HepG2 (cell line): Measurements from ENCODE around the gene DENND10. TPM values are rescaled to one million over a fixed set of nuclear protein-coding genes. Genes with fewer than 3 reads are reported as not detected.

Experiments
- EEA1 ChIP-seq: sonication (generic); formaldehyde crosslinking; IDR thresholded peaks from 2 replicates; pipeline ENCODE4 v1.5.1; 2020; ENCODE audit warnings: mild to moderate bottlenecking, missing genetic modification reagents, borderline replicate concordance
- GTF3A ChIP-seq: sonication (generic); formaldehyde crosslinking; conservative IDR thresholded peaks from 2 replicates; pipeline ENCODE4 v1.4.0; 2020; ENCODE audit warnings: mild to moderate bottlenecking, missing genetic modification reagents
- MBD4 ChIP-seq: IDR thresholded peaks from 2 replicates; pipeline ENCODE4 v1.6.1; 2012; ENCODE audit warnings: low read length, inconsistent platforms, borderline replicate concordance
- MEF2D ChIP-seq: sonication (generic); formaldehyde crosslinking; IDR thresholded peaks from 2 replicates; pipeline ENCODE4 v1.5.1; 2020; ENCODE audit warnings: mild to moderate bottlenecking, missing genetic modification reagents
- NFIB ChIP-seq: sonication (generic); formaldehyde crosslinking; IDR thresholded peaks from 2 replicates; pipeline ENCODE4 v1.9.0; 2021; ENCODE audit warnings: missing genetic modification reagents, mild to moderate bottlenecking, borderline replicate concordance
- SALL2 ChIP-seq: sonication (generic); formaldehyde crosslinking; IDR thresholded peaks from 2 replicates; pipeline ENCODE4 v1.8.1; 2023; ENCODE audit warnings: mild to moderate bottlenecking, missing genetic modification reagents, inconsistent platforms
- TOE1 ChIP-seq: sonication (generic); formaldehyde crosslinking; IDR thresholded peaks from 2 replicates; pipeline ENCODE4 v1.4.0; 2020; ENCODE audit warnings: mild to moderate bottlenecking, missing genetic modification reagents
- ZNF20 ChIP-seq: sonication (generic); formaldehyde crosslinking; IDR thresholded peaks from 2 replicates; pipeline ENCODE4 v1.4.0; 2020; ENCODE audit warnings: mild to moderate bottlenecking, moderate library complexity, missing genetic modification reagents
- ZNF30 ChIP-seq: sonication (generic); formaldehyde crosslinking; IDR thresholded peaks from 2 replicates; pipeline ENCODE4 v1.5.0; 2020; ENCODE audit warnings: mild to moderate bottlenecking, missing genetic modification reagents
- ZNF563 ChIP-seq: sonication (generic); formaldehyde crosslinking; IDR thresholded peaks from 2 replicates; pipeline ENCODE4 v1.8.0; 2022; ENCODE audit warnings: mild to moderate bottlenecking, moderate library complexity, missing genetic modification reagents
- ZNF879 ChIP-seq: sonication (generic); formaldehyde crosslinking; IDR thresholded peaks from 2 replicates; pipeline ENCODE4 v1.8.1; 2023; ENCODE audit warnings: missing genetic modification reagents
- ZSCAN30 ChIP-seq: sonication (generic); formaldehyde crosslinking; IDR thresholded peaks from 2 replicates; pipeline ENCODE4 v1.5.0; 2020; ENCODE audit warnings: mild to moderate bottlenecking, missing genetic modification reagents
- polyA plus RNA-seq, 8 experiments: library from polyadenylated mRNA; depleted of rRNA in 3 of 8; stranded (reverse) in 7 of 8; unstranded in 1 of 8; fragments of >200 nt; fragmentation: Illumina TruSeq in 4 of 8; extraction: Trizol in 4 of 8; gene quantifications; 2 replicates each; pipeline versions ENCODE4 v1.2.1 to v1.2.3, GENCODE V29; 2011 to 2016; ENCODE audit warnings: low read depth in 4 of 8, missing spikeins in 1 of 8, mixed read lengths in 1 of 8; ENCODE audit not compliant: insufficient read depth in 1 of 8
- total RNA-seq, 5 experiments: library from RNA; depleted of rRNA; stranded (reverse); fragments of >200 nt; fragmentation: Illumina TruSeq; extraction: Trizol; gene quantifications; 2 replicates each; pipeline ENCODE4 v1.2.3, GENCODE V29; 2016; ENCODE audit warnings: low read depth in 1 of 5
- TF ChIP-seq, protein P1 (sequence below): sonication (generic); formaldehyde crosslinking; IDR thresholded peaks from 2 replicates; pipeline ENCODE4 v1.4.0; 2020; ENCODE audit warnings: missing genetic modification reagents
- TF ChIP-seq, protein P2 (sequence below): sonication (generic); formaldehyde crosslinking; IDR thresholded peaks from 2 replicates; pipeline ENCODE4 v1.9.0; 2021; ENCODE audit warnings: missing genetic modification reagents, borderline replicate concordance
- TF ChIP-seq, protein P3 (sequence below): sonication (generic); formaldehyde crosslinking; IDR thresholded peaks from 2 replicates; pipeline ENCODE4 v1.4.0; 2020; ENCODE audit warnings: missing genetic modification reagents
- TF ChIP-seq, protein P4 (sequence below): sonication (generic); formaldehyde crosslinking; IDR thresholded peaks from 2 replicates; pipeline ENCODE4 v1.5.1; 2020; ENCODE audit warnings: mild to moderate bottlenecking, missing genetic modification reagents, moderate library complexity
- TF ChIP-seq, protein P5 (sequence below): sonication (generic); formaldehyde crosslinking; IDR thresholded peaks from 2 replicates; pipeline ENCODE4 v1.5.1; 2020; ENCODE audit warnings: missing genetic modification reagents, mild to moderate bottlenecking, borderline replicate concordance

The DENND10 gene
- total and polyA plus RNA-seq, 2 of the 13 experiments (the other 11 are each of a cell fraction or from before 2014, with no cell fraction given): 43.7 to 78.8 TPM

DNA sequence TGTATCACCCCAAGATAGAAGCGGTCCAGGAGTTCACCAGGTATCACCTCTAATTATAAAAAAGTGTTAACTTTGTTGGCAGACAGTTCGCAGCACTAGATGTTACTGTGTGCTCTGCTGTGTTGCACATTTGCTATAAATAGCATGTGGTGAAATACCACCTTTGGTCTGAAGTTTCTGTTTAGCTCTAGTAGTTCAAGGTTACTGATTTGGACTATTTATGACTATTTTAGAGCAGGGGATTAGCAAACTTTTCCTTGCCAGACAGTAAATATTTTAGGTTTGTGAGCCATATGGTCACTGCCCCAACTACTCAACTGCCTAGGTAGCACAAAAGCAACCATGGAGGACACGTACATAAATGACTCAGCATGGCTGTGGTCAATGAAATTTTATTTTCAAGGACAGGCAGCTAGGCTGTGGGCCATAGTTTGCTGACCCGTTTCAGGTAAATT lies 16.5 kb downstream of the DENND10 start (continued):
- no peak for TF ChIP-seq GTF3A
- TF ChIP-seq MBD4: no peak
- TF ChIP-seq ZNF879 (CRISPR knock-in tag): no peak
- TF ChIP-seq, protein P1, sequence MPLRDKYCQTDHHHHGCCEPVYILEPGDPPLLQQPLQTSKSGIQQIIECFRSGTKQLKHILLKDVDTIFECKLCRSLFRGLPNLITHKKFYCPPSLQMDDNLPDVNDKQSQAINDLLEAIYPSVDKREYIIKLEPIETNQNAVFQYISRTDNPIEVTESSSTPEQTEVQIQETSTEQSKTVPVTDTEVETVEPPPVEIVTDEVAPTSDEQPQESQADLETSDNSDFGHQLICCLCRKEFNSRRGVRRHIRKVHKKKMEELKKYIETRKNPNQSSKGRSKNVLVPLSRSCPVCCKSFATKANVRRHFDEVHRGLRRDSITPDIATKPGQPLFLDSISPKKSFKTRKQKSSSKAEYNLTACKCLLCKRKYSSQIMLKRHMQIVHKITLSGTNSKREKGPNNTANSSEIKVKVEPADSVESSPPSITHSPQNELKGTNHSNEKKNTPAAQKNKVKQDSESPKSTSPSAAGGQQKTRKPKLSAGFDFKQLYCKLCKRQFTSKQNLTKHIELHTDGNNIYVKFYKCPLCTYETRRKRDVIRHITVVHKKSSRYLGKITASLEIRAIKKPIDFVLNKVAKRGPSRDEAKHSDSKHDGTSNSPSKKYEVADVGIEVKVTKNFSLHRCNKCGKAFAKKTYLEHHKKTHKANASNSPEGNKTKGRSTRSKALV: no peak
- TF ChIP-seq, protein P2, sequence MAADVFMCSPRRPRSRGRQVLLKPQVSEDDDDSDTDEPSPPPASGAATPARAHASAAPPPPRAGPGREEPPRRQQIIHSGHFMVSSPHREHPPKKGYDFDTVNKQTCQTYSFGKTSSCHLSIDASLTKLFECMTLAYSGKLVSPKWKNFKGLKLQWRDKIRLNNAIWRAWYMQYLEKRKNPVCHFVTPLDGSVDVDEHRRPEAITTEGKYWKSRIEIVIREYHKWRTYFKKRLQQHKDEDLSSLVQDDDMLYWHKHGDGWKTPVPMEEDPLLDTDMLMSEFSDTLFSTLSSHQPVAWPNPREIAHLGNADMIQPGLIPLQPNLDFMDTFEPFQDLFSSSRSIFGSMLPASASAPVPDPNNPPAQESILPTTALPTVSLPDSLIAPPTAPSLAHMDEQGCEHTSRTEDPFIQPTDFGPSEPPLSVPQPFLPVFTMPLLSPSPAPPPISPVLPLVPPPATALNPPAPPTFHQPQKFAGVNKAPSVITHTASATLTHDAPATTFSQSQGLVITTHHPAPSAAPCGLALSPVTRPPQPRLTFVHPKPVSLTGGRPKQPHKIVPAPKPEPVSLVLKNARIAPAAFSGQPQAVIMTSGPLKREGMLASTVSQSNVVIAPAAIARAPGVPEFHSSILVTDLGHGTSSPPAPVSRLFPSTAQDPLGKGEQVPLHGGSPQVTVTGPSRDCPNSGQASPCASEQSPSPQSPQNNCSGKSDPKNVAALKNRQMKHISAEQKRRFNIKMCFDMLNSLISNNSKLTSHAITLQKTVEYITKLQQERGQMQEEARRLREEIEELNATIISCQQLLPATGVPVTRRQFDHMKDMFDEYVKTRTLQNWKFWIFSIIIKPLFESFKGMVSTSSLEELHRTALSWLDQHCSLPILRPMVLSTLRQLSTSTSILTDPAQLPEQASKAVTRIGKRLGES (CRISPR knock-in tag): no peak
- TF ChIP-seq TOE1 (CRISPR knock-in tag): peak; percentile 48; the same call in 1 of the 2 replicates
- no peak for TF ChIP-seq ZNF30 (CRISPR knock-in tag)
- peak; percentile 100 for TF ChIP-seq MEF2D
- no peak for TF ChIP-seq EEA1 (CRISPR knock-in tag)
- no peak for TF ChIP-seq ZNF20 (CRISPR knock-in tag)
- TF ChIP-seq, protein P3, sequence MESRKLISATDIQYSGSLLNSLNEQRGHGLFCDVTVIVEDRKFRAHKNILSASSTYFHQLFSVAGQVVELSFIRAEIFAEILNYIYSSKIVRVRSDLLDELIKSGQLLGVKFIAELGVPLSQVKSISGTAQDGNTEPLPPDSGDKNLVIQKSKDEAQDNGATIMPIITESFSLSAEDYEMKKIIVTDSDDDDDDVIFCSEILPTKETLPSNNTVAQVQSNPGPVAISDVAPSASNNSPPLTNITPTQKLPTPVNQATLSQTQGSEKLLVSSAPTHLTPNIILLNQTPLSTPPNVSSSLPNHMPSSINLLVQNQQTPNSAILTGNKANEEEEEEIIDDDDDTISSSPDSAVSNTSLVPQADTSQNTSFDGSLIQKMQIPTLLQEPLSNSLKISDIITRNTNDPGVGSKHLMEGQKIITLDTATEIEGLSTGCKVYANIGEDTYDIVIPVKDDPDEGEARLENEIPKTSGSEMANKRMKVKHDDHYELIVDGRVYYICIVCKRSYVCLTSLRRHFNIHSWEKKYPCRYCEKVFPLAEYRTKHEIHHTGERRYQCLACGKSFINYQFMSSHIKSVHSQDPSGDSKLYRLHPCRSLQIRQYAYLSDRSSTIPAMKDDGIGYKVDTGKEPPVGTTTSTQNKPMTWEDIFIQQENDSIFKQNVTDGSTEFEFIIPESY (CRISPR knock-in tag): peak; percentile 32; the same call in 1 of the 2 replicates
- TF ChIP-seq, protein P4, sequence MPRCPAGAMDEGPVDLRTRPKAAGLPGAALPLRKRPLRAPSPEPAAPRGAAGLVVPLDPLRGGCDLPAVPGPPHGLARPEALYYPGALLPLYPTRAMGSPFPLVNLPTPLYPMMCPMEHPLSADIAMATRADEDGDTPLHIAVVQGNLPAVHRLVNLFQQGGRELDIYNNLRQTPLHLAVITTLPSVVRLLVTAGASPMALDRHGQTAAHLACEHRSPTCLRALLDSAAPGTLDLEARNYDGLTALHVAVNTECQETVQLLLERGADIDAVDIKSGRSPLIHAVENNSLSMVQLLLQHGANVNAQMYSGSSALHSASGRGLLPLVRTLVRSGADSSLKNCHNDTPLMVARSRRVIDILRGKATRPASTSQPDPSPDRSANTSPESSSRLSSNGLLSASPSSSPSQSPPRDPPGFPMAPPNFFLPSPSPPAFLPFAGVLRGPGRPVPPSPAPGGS: no peak
- TF ChIP-seq SALL2 (CRISPR knock-in tag): 0 out of 2 replicates have a peak, but pooled peaks have one; percentile 53
- no peak for TF ChIP-seq ZSCAN30 (CRISPR knock-in tag)
- TF ChIP-seq, protein P5, sequence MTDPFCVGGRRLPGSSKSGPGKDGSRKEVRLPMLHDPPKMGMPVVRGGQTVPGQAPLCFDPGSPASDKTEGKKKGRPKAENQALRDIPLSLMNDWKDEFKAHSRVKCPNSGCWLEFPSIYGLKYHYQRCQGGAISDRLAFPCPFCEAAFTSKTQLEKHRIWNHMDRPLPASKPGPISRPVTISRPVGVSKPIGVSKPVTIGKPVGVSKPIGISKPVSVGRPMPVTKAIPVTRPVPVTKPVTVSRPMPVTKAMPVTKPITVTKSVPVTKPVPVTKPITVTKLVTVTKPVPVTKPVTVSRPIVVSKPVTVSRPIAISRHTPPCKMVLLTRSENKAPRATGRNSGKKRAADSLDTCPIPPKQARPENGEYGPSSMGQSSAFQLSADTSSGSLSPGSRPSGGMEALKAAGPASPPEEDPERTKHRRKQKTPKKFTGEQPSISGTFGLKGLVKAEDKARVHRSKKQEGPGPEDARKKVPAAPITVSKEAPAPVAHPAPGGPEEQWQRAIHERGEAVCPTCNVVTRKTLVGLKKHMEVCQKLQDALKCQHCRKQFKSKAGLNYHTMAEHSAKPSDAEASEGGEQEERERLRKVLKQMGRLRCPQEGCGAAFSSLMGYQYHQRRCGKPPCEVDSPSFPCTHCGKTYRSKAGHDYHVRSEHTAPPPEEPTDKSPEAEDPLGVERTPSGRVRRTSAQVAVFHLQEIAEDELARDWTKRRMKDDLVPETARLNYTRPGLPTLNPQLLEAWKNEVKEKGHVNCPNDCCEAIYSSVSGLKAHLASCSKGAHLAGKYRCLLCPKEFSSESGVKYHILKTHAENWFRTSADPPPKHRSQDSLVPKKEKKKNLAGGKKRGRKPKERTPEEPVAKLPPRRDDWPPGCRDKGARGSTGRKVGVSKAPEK (CRISPR knock-in tag): no peak
- no peak for TF ChIP-seq ZNF563 (CRISPR knock-in tag)
- no peak for TF ChIP-seq NFIB
